SW480 (cell line): ENCODE data around the gene DACT2.
"Not testable (repeated sequence)": the region's sequence is repeated elsewhere in the genome, so short reads cannot be mapped to it uniquely, and the experiment has no call there.

Experiments used
- DNase-seq: peaks from one replicate; pipeline ENCODE4 v3.0.0-alpha.2; 2016; ENCODE audit warnings: low spot score

The DACT2 gene

DNA sequence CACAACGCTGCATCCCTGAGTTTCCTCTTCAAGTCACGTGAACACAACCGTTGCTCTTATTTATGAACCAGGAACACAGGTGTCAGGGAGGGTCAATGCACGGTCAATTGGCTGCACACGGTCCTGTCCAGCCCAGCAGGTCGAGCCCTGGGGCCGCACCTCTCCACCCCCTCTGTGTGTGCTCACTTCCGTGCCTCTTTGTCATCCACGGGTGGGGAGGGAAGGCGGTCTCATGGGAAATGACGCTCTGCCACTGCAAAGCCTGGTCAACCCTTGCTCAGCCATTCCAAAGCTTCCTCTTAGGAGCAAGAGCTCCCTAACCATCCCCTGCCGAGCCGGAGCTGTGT, 38.7 kb downstream of the DACT2 start:
- no peak for DNase-seq

DNA sequence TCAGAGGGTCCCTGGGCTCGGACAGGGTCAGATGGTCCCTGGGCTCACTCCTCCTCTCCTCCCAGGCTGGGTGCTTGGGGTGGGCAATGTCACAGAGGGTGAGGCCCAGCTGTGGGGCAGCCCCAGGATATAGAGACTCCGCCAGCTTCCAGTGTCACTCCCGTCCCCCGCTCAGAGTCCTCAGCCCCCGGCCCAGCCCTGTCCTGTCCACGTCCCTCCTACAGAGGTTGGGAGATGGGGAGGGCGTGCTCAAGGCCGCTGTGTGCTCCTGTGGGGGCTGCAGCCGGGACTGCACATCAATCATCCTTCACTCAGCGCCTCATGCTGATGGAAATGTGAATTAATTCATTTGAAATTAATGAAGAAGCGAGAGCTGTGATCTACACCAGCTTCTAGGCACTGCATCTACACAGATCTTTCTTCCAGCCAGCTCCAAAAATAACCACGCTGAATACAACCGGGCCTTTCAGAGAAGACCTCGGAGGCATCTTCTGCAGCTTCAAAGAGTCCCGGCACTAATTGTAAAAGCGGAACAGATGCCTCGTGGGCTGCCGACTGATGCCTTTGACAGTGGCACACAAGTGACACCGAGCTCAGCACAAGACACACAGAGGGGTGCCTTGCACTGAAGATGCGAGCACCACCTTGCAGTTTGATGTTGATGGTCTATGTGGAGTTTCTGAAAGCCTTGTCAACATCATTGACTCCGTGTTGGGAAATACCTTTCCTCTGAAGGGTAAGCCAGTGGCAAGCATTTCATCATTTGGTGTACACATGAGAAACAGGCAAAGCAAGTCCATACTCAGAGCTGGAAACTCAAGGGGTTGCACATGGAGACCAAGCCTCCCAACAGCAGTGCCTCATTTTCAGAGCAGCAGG, 39.3 kb downstream of the DACT2 start:
- DNase-seq: no peak

DNA sequence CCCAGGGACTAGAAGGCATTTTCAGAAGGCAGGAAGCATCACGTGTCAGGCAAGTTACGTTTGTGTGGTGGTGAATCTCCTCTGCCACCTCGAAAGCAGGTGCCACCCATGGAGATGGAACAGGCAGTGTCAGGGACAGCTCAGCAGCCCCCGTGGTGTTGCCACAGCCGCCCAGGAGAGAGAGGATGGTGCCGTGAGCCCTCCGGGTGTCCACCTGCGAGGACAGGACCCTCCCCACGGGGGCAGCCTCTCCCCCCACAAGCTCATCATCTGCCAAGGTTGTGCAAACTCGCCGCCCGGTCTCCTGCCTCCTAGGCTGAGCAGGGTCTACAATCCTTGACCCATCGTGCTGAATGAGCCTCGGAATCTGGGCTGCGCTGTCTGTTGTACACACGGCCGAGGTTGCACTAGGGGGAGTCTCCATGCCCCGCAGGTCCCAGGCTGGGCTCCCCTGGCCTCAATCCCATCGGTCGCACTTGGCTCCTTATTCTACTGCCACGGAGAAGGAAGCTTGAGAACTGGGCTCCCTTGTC, 40.1 kb downstream of the DACT2 start:
- DNase-seq: no peak

DNA sequence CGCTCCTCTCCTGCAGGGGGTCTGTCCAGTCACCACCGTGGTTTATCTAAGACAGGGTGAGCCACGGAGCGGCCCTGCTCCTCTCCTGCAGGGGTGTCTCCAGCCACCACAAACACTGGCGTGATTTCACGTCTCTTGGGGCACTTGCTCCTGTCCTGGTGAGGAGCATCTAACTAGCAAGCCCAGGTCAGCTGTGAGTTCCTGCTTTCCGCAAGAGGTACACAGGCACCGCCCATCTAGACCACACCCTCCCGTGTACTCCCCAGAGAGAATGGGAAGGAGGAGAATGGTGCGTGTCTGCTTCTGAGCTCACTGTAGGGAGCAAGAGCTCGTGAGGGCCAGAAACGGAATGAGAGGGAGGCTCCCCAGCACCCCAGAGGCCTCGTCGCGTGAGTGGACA, 40.7 kb downstream of the DACT2 start:
- DNase-seq: no peak

DNA sequence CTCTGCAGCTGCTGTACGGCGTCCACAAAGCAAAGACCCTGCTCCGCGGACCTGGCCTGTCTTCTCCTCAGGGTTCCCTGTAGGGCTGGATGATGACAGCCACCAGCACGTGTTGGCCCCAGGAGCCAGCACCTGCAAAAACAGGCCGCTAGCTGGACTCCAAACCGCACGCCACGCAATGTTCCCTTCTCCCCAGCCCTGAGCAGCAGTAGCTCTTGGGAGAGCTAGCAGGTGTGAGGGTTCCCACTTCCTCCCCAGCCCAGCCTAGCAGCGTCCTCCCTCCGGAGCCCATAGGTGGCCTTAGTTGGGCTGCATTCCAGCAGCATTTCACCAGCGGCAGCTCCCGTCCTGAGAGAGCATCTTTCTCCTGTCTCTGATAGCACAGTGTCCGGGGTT, 42.3 kb downstream of the DACT2 start:
- peak; percentile 46 for DNase-seq

DNA sequence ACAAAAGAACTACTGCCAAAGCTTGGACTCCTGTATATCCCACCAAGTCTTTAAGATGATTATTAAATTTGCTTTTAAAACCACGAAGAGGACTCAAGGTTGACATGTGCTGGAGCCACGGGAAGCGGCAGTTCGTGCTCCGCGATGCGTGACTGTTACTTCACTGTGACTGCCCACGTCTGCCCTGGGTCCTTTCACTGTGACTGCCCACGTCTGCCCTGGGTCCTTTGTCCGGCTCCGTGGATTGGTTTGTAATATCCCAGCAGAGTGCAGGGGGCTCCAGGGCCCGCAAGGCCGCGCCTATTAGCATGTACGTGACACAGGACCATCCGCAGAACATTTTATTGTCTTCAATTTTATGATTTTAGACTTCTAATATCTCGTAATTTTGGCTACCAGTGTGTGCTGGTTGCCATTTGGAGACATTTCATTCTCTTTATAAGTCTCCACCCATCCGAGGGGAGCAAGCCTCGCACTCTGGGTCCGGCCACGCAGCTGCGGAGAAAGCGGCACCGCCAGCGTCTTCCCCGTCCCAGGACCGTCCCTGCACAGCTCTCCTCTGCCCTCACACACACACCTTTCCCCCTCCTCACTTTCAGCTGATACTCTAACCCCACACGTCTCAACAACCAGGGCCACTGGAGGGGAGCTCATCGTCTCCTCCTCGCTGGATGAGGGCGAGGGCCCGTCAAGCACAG, 42.9 kb downstream of the DACT2 start:
- no peak for DNase-seq

DNA sequence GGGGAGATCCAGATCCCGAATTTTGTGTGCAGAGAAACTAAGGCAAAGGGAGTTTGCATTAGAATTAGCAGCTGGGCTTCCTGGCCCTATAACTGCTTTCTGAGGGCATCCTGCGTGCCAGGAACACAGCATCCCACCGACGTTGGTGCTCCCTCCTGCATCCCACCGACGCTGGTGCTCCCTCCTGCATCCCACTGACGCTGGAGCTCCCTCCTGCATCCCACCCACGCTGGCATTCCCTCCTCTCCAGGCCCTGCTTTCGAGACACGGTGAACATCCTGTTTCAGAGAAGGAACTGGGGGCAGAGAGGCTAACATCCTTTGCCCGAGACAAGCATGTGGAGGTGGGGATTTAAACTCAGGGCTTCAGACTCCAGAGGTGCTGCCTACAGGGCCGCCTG, 44.4 kb downstream of the DACT2 start:
- no peak for DNase-seq

DNA sequence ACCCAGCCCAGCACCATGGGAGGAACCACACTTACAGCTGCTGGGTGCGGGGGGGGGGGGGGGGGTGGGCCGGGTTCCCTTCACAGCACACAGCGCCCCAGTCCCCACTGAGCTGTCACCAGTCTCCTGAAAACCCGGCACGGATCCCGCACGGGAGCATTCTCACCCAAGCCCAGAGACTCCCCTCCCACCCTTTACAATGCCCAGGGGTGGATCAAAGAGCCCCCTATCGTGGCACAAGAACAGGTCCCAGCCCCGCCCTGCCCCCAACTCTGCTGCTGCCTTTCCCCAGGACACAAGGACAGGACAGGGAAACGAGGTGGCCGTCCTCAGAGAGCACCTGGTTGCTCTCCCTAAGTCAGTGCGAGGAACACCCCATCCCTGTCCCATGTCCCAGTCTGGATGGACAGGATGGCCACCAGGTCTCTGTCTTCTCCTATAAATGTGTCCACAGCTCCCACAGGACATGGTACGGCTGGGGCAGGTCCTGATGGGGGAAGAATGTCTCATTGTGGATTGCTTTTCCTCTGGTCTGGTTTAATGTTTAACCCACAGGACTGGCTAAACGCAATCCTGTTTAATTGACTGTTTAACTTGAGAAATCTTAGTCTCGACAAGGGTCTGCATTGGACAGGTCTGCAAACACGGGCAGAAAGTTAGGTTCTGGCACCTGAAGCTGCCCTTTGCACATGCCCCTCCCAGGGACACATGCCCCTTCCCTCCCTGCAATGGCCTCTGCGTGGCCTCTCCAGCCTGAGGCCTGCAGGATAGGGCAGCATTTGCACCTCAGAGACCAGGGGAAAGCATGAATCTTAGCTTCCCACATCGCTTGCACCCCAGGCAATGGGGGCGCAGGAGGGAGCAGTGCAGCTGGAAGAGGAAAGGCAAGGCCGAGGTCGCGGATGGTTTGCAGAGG, 45.3 kb downstream of the DACT2 start:
- peak; percentile 69 for DNase-seq

DNA sequence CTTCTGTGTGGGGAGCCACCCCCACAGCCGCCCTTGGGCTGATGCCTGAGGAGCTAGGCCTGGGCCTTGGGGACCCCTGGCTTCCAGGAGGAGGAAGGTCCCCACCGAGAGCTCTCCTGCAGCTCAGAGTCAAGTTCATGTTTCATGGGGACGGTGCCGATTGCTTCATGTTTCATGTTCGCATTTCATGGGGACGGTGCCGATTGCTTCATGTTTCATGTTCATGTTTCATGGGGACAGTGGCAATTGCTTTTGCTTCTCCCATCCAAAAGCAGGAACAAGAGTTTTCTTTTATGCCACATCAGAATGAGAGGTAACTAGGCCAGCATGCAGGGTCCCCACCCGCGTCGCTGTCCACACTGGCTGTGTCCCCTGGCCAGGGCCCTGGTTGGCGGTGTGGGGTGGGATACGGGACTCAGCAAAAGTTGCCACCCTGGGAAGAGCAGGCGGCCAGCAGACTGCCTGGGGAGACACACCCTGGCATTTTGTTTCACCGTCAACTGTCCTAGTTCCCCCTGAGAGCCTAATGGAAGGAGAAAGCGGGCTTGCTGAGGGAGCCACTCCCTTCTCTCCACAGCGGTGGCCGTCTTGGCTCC, 46.0 kb downstream of the DACT2 start:
- no peak for DNase-seq

DNA sequence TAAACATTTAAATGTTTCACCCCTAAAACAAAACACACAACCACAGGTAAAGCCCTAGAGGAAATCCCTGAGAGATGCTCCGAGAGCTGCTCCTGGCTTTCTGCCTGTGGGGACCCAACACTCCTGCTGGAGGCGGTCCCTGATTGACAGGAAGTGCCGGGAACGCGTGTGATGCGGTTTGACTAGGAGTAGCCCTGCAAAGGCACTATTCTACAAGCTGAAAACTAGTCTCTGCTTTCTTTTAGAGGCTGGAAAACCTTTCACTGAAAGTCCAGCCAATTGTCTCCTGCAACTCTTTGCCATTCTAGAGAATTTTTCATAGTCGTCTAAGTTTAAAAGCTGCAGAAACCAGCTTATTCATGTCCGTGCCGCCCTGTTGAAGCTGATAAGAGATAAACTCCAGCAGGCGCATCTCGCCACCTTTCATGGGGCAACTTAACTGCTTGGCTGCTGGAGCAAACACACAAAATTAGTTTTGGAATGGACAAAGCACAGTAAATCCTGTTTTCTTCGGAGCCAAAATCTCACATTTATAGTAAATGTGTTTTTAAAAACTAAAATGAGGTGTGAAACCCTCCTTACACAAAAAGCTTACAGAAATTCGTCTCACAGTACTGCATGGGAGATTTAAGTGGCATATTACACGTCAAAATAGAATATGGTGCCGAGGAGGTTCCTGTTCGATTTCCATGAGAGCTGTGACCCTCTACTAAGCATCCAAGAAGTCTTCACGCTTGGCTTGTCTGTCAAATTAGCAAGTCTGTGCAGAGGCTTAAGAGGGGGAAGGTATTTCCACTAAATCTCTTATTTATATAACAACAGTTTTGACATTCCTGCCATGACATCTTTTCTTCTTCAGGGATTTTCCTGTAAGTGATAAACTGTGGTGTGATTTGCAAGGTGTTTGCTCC, 46.9 kb downstream of the DACT2 start:
- no peak for DNase-seq

DNA sequence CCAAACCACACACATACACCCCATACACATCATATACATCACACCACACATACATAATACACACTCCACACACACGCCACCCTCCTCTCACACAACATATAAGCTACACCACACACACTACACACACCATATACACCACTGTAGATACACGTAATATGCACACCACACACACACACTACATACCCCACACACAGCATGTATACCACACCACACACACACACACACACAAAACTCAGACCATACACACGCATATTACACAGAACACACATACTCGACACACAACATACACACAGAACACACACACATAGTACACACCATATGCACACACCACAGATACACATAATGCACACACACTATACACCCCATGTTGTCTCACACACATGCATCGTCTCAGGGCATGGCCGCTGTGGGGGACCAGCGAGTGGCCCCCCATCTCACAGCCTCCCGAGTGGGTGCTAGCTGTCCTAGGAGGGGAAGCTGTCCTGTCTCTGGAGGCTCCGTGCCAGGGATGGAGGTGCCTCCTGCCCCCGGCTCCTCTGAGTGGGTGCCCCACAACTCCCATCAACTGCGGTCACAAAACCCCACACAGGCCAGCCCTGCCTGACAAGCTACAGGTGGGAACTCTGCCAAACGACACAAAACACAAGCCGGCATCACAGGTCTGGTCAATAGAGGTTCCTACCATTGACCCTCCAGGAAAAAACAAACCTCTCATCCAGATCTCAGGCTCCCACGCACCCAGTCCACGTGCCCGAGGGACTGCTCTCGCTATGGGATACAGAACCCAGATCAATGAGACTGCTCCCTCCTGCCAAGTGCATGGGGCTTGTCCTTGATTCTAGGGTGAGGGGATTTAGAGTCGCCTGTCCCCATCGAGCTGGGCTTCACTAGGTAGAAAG, 49.1 kb downstream of the DACT2 start:
- no peak for DNase-seq

DNA sequence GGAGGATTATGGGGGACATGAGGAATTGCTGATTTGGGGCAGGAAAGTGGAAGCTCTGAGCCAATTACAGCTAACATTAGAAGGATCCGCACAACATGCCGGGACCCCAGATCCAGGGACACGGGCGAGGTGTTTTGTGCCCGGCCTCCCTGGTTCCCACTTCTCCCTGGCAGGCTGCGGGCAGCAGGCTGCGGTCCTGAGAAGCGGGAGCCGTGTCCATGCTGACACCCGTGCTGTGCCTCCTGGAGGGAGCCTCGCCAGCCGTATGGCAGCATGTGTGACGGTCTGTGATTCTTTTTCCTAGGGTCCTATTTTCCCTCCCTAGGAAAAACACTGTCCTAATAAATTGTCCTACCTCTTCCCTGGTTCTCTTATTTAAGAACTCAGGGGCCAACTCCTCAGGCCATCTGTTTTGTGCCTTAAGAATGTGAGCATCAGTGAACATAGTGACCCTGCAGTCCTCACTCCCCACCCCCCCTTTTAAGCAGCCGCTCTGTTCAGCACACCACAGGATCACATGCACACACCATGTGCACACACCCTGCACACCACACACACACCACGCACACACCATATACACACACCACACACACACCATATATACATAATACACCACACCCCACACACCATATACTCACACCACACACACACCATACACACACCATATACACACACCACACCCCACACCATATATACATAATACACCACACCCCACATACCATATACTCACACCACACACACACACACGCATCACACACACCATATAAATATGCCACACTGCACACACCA, 49.9 kb downstream of the DACT2 start:
- no peak for DNase-seq

DNA sequence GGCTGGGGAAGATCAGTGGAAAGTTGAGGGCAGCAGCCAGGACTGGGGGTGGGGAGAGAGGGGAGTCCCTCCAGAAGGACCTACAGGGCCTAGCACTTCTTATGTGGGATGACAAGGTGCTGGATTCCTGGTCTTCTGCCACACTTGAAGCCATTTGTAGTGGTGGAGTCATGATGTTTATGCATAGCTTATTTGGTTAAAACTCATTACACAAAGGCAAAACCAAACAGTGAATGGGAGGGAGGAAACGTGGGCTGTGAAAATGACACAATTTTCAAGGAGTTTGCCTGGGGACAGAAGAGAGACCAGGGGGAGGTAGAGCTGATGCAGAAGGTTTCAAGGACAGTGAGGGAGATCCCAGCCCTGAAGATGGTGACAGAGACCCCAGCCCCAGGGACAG, 50.8 kb downstream of the DACT2 start:
- no peak for DNase-seq

DNA sequence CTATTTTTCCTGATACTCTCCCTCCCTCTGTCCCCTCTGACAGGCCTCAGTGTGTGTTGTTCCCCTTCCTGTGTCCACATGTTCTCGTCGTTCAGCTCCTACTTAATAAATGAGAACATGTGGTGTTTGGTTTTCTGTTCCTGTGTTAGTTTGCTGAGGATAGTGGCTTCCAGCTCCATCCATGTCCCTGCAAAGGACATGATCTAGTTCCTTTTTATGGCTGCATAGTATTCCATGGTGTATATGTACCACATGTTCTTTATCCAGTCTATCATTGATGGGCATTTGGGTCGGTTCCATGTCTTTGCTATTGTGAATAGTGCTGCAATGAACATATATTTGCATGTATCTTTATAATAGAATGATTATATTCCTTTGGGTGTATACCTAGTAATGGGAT, 51.8 kb downstream of the DACT2 start:
- not testable (repeated sequence) for DNase-seq

DNA sequence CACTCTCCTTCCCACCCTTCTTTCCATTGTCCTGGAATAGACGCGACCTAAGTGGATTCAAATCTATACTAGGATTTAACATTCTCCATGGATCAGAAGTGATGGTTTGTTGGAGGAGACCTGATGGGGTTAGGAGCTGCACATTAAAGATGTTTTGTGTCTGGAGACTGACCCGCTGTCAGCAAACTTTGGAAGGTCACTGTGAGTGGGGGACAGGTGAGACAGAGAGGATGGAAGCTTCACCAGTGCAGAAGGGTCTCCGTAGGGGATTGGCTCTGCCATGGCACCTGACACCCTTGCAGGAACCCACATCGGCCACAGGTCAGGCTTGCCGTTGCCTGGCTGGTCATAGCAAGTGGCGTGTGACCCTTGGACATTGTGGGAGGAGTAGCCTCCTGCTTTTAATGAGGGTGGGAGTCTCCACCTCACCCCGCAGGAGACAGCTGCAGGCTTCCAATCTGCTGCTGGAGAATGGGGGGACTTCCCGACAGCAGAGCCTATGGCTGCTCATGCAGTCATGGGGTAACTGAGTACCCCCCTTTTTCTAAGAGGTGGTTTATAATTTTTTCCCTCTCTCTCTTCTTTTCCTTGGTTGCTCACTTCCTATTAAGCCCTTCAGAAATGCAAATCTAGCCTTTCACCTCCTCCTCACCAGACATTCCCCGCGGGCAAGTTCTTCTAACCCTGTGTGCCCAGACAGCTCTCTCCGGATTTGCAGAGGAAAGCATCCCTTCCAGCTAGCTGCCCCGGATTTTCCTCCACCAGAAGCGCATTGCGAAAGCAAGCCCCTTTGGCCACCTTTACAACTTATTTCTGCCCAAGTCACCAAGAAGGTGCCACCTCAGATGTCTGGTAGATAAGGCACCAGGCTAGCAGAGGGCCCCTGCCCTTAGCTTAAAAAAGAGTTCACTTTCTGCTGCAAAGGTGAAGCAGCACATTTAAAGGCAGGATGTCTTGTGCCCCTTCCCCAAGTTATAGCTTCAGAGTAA, 53.5 kb downstream of the DACT2 start:
- DNase-seq: no peak

DNA sequence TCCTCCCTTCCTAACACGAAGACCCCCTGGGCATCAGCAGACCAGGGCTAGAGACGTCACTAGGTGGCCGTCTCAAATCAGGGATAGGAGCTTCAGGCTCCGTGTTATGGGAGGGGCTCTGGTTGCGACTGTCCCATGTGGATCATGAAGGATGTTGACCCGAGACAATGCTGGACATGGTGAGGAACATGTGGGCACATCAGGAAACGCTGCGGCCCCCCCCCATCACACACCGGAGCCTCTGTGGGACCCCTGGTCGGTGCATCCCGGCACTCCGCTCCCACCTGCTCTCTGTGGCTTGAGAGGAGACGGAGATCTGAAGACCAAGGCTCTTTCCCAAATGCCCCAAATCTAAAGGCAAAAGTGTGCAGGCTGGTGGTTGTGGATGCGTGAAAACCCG, 54.2 kb downstream of the DACT2 start:
- no peak for DNase-seq

DNA sequence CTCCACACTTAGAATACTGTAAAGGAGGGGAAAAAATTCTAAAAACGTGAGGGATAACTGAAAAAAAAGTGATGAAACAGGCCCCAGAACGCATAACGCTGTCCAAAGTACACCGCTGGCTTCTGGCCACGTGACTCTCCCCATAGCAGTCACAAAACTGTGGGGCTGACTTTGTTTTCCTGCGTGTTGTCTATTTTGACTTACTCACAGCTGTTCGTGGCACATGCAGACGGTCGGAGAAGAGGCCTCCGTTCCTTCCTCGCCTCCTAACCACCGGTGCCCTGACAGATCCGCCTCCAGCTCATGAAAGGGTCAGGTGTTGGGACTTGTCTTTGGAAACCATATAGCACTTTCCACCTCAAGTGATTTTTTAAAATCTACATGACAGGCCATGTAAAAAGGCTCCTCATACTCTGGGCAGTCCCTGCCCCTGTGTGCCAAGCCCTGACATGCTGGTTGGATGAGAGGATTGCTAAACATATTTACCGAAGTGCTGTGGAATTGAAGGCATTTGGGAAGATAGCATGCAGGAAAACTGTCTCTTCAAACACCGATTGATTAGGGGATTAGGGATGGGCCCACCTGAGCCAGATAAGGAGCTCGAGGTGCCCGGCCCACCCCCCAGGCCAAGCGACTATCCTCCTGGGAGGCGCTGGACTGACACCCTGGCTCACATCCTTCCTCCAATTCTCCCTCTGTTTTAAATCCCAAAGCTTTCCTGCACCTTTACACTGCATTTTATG, 54.8 kb downstream of the DACT2 start:
- DNase-seq: no peak
